PC-9 (cell line): ENCODE measurements around the gene CDC14A.

Source experiments
- CTCF ChIP-seq: fragments of 200-600 bp; sonication (generic); conservative IDR thresholded peaks from 2 replicates; pipeline ENCODE4 v1.6.1; 2017; ENCODE audit warnings: mixed run types, antibody characterized with exemption, mild to moderate bottlenecking, moderate library complexity
- EZH2 ChIP-seq: fragments of 200-600 bp; sonication (generic); IDR thresholded peaks from 2 replicates; pipeline ENCODE4 v1.8.0; 2017; ENCODE audit warnings: antibody characterized with exemption, low read depth

- no peak for TF ChIP-seq CTCF
- TF ChIP-seq EZH2 = no peak
Measured at GRCh38 chr1:100430325-100430756, 78.0 kb downstream of the CDC14A start.
